ENCODE results near the gene PANK2.
"Not testable (repeated sequence)": the region's sequence is repeated elsewhere in the genome, so short reads cannot be mapped to it uniquely, and the experiment has no call there.

Gene PANK2

GRCh38 chr20:3888622-3889488, at the start of gene PANK2:
Gene PANK2 (plus strand): TSS chr20:3889387.
- DNase-seq (ENCODE audit: low read depth in 2 of 3, low spot score in 2 of 3), result peak; percentile 87 to 94 (median 91)

GRCh38 chr20:3840201-3840600, 49.0 kb upstream of the PANK2 start:
- DNase-seq (ENCODE audit: low read depth in 2 of 3, low spot score in 2 of 3), result not testable (repeated sequence)

GRCh38 chr20:3842348-3842930, 46.7 kb upstream of the PANK2 start:
- DNase-seq (ENCODE audit: low read depth in 2 of 3, low spot score in 2 of 3), result no peak

- no peak for DNase-seq (ENCODE audit: low read depth in 2 of 3, low spot score in 2 of 3)
Observed at GRCh38 chr20:3843490-3843889, 45.7 kb upstream of the PANK2 start.

GRCh38 chr20:3843990-3844619, 45.1 kb upstream of the PANK2 start:
- not testable (repeated sequence) for DNase-seq (ENCODE audit: low read depth in 2 of 3, low spot score in 2 of 3)

GRCh38 chr20:3846378-3846739, 42.8 kb upstream of the PANK2 start:
- no peak for DNase-seq (ENCODE audit: low read depth in 2 of 3, low spot score in 2 of 3)

- peak; percentile 67 to 71 (median 70) for DNase-seq (ENCODE audit: low read depth in 2 of 3, low spot score in 2 of 3)
Observed at GRCh38 chr20:3846740-3847428, 42.3 kb upstream of the PANK2 start, which contains the start of gene MAVS. Gene MAVS (plus strand): TSS chr20:3846834. CDS start chr20:3854625, 7,791 bp downstream.

- no peak for DNase-seq (ENCODE audit: low read depth in 2 of 3, low spot score in 2 of 3)
Observed at GRCh38 chr20:3847429-3847940, 41.7 kb upstream of the PANK2 start.

GRCh38 chr20:3848565-3848964, 40.6 kb upstream of the PANK2 start:
- no peak for DNase-seq (ENCODE audit: low read depth in 2 of 3, low spot score in 2 of 3)

- DNase-seq (ENCODE audit: low read depth in 2 of 3, low spot score in 2 of 3), result no peak
Observed at GRCh38 chr20:3854462-3854871, 34.7 kb upstream of the PANK2 start.

- DNase-seq (ENCODE audit: low read depth in 2 of 3, low spot score in 2 of 3), result no peak
Observed at GRCh38 chr20:3857405-3857804, 31.8 kb upstream of the PANK2 start.

GRCh38 chr20:3858689-3859088, 30.5 kb upstream of the PANK2 start:
- no peak for DNase-seq (ENCODE audit: low read depth in 2 of 3, low spot score in 2 of 3)

- DNase-seq (ENCODE audit: low read depth in 2 of 3, low spot score in 2 of 3), result no peak
Observed at GRCh38 chr20:3861191-3861590, 28.0 kb upstream of the PANK2 start.

GRCh38 chr20:3862333-3862732, 26.9 kb upstream of the PANK2 start:
- no peak for DNase-seq (ENCODE audit: low read depth in 2 of 3, low spot score in 2 of 3)

- no peak for DNase-seq (ENCODE audit: low read depth in 2 of 3, low spot score in 2 of 3)
Observed at GRCh38 chr20:3863317-3863716, 25.9 kb upstream of the PANK2 start.

- DNase-seq (ENCODE audit: low read depth in 2 of 3, low spot score in 2 of 3), result no peak
Observed at GRCh38 chr20:3864518-3864917, 24.7 kb upstream of the PANK2 start.

- no peak for DNase-seq (ENCODE audit: low read depth in 2 of 3, low spot score in 2 of 3)
Observed at GRCh38 chr20:3865152-3865886, 23.9 kb upstream of the PANK2 start.

- DNase-seq (ENCODE audit: low read depth in 2 of 3, low spot score in 2 of 3), result no peak
Observed at GRCh38 chr20:3865887-3866407, 23.2 kb upstream of the PANK2 start.

GRCh38 chr20:3866464-3866863, 22.7 kb upstream of the PANK2 start:
- DNase-seq (ENCODE audit: low read depth in 2 of 3, low spot score in 2 of 3), result no peak

GRCh38 chr20:3867802-3868201, 21.4 kb upstream of the PANK2 start:
- DNase-seq (ENCODE audit: low read depth in 2 of 3, low spot score in 2 of 3), result no peak
